GM10248 (cell line): Measurements from ENCODE around the gene NCSTN.

Experiments used
- CTCF ChIA-PET: fragments of 300-600 bp; sonication (Branson Sonifier 250); formaldehyde crosslinking; extraction: SDS; loops from one replicate; lab custom pipeline; 2021; ENCODE audit warnings: antibody characterized with exemption; lab: Yijun Ruan, JAX
- POLR2A ChIA-PET: fragments of 350-650 bp; sonication (Branson Sonifier 250); formaldehyde crosslinking; extraction: SDS; loops from one replicate; lab custom pipeline; 2020; ENCODE audit warnings: antibody characterized with exemption; lab: Yijun Ruan, JAX
- DNase-seq: peaks from one replicate; pipeline ENCODE4 v3.0.0; 2012; ENCODE audit errors: extremely low spot score
- CTCF ChIP-seq: IDR thresholded peaks from 2 replicates; pipeline ENCODE4 v1.5.1; 2012; ENCODE audit warnings: mild to moderate bottlenecking, low read depth; ENCODE audit errors: extremely low read depth, missing control alignments, control extremely low read depth

NCSTN gene

DNA sequence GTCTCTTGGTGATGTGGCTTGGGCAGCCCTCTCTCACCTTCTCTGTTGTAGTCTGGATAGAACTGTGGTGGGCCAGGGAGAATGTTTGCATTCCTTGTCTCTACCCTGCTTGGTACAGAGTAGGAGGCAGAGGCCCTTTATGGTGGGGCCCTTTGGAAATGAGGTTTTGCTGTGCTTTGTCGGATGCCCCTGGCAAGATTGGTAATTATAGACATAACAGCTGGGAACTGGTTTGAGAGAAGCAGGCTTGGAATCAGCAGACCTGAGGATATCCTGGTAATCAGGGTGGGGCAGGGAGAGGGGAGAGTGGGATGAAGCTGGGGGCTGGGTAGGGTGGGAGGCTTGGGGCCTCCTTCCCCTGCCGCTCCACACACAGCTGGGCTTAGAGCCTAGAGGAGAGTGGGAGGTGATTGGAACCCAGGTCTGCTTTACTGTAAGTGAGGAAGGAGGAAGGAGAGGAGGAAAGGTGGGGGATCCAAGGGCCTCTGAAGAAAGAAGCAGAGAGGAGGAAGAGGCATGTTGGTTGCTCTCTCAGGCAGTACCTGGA lies 62.2 kb downstream of the NCSTN start:
- DNase-seq = no peak
- ChIA-PET POLR2A (no interaction called here), CTCF (no interaction called here)
- no peak for TF ChIP-seq CTCF

DNA sequence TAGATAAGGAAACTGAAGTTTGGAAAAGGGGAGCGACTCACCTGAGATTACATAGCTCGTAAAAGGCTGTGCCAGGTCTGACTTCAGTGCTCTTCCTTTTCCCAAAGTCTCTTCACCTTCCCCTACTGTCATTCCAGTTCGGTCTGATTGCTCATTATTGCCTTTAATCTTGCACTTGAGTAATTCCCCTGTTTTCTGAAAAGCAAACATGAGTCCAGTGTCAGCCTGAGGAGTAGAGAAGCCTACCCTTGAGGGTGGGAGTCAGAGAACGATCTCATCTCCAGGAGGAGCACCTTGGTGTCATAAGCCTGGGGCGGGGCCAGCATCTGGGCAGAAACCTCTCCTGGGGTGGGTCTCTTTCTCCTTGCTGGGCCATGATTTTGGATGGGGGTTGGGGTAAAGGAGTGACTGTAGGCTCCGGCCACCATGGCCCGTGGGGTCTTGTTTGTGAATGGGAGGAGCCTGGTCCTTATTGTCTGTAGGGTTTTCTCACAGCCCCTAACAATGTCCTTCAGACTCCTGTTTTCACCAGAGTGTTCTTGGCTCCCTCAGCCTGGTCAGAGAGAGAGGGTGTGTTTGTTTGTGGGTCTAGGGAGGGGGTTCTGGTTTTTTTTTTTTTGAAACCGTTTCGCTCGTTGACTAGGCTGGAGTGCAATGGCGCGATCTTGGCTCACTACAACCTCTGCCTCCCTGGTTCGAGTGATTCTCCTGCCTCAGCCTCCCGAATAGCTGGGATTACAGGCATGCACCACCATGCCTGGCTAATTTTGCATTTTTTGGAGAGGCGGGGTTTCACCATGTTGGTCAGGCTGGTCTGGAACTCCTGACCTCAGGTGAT lies 63.2 kb downstream of the NCSTN start:
- no peak for TF ChIP-seq CTCF
- ChIA-PET CTCF (interaction anchor here (1.0 kb wide), 1 partner anchor 200 kb away, joined by 3 read pairs; no protein-coding TSS in a partner anchor), POLR2A (no interaction called here)
- no peak for DNase-seq

- ChIA-PET CTCF (interaction anchor here (1.0 to 2.5 kb wide), 4 partner anchors 10 to 329 kb away, joined by 3 to 6 read pairs (median 5); no protein-coding TSS in a partner anchor), POLR2A (interaction anchor here (1.0 kb wide), 1 partner anchor 23 kb away, joined by 3 read pairs; no protein-coding TSS in a partner anchor)
- TF ChIP-seq CTCF = no peak
- no peak for DNase-seq
Measured at GRCh38 chr1:160407839-160408801, 64.9 kb downstream of the NCSTN start.
